ENCODE measurements around the gene LIF.

- TF ChIP-seq CTCF (IDR thresholded peaks at IDR 0.05) (no peak), POLR2A (IDR thresholded peaks at IDR 0.05) (no peak), POLR2AphosphoS5 (IDR thresholded peaks at IDR 0.05) (no peak)
These were observed 7.8 kb upstream of the LIF start for GRCh38 chr22:30254314-30254713.

All from stomach (tissue), 4 donors.